NCI-H524 treated with DMSO at 0.1 percent for 48 hours (cell line): Measurements from ENCODE around the gene SDCCAG8.

Source experiments
- DNase-seq: peaks from one replicate; lab custom pipeline; 2025; lab: John Stamatoyannopoulos, UW

The SDCCAG8 gene

GRCh38 chr1:243501002-243501401, 245.2 kb downstream of the SDCCAG8 start:
- no peak for DNase-seq

GRCh38 chr1:243503155-243503554, 247.3 kb downstream of the SDCCAG8 start:
- no peak for DNase-seq

- DNase-seq = no peak
Observed at GRCh38 chr1:243505986-243506689, 250.3 kb downstream of the SDCCAG8 start.

GRCh38 chr1:243507001-243507671, 251.3 kb downstream of the SDCCAG8 start:
- no peak for DNase-seq

GRCh38 chr1:243507672-243508302, 251.9 kb downstream of the SDCCAG8 start:
- DNase-seq = no peak

- DNase-seq = no peak
Observed at GRCh38 chr1:243508303-243508713, 252.5 kb downstream of the SDCCAG8 start.

GRCh38 chr1:243508943-243509342, 253.1 kb downstream of the SDCCAG8 start:
- no peak for DNase-seq

GRCh38 chr1:243510928-243511327, 255.1 kb downstream of the SDCCAG8 start:
- no peak for DNase-seq

GRCh38 chr1:243513726-243514491, 258.1 kb downstream of the SDCCAG8 start:
- DNase-seq = no peak

- no peak for DNase-seq
Observed at GRCh38 chr1:243514927-243515326, 259.1 kb downstream of the SDCCAG8 start.

- no peak for DNase-seq
Observed at GRCh38 chr1:243520831-243521230, 265.0 kb downstream of the SDCCAG8 start.

- DNase-seq = no peak
Observed at GRCh38 chr1:243523766-243524165, 267.9 kb downstream of the SDCCAG8 start.

- no peak for DNase-seq
Observed at GRCh38 chr1:243525085-243525487, 269.2 kb downstream of the SDCCAG8 start.

GRCh38 chr1:243526180-243526579, 270.3 kb downstream of the SDCCAG8 start:
- DNase-seq = no peak

- no peak for DNase-seq
Observed at GRCh38 chr1:243528459-243529121, 272.7 kb downstream of the SDCCAG8 start.

- DNase-seq = no peak
Observed at GRCh38 chr1:243529512-243529911, 273.7 kb downstream of the SDCCAG8 start.

- DNase-seq = no peak
Observed at GRCh38 chr1:243535014-243535413, 279.2 kb downstream of the SDCCAG8 start.

GRCh38 chr1:243539636-243540035, 283.8 kb downstream of the SDCCAG8 start:
- DNase-seq = no peak

- DNase-seq = no peak
Observed at GRCh38 chr1:243542739-243543415, 287.0 kb downstream of the SDCCAG8 start.

GRCh38 chr1:243543501-243543900, 287.7 kb downstream of the SDCCAG8 start:
- DNase-seq = no peak

GRCh38 chr1:243546457-243546856, 290.6 kb downstream of the SDCCAG8 start:
- no peak for DNase-seq
